DND-41 (cell line): ENCODE results near the gene KCNJ15.

Experiments used
- CTCF ChIP-seq: IDR thresholded peaks from 2 replicates; pipeline ENCODE4 v1.5.1; 2012; ENCODE audit warnings: borderline replicate concordance, low read length, moderate library complexity, mild to moderate bottlenecking; ENCODE audit not compliant: poor library complexity, severe bottlenecking; ENCODE audit errors: extremely low read depth
- EZH2 ChIP-seq: IDR thresholded peaks from 3 replicates; pipeline ENCODE4 v1.6.1; 2012; ENCODE audit warnings: borderline replicate concordance, low read depth, mild to moderate bottlenecking, moderate library complexity, low read length, inconsistent platforms; ENCODE audit not compliant: severe bottlenecking

GRCh38 chr21:38234395-38235142, 22.2 kb upstream of the KCNJ15 start:
- TF ChIP-seq EZH2 (no peak), CTCF (no peak)
